WTC11 (cell line): Measurements from ENCODE around the gene TWF2.

ENCODE experiments used
- ELF4 ChIP-seq: sonication (generic); formaldehyde crosslinking; IDR thresholded peaks from 2 replicates; pipeline ENCODE4 v1.8.1; 2022; ENCODE audit warnings: low read depth, mild to moderate bottlenecking, moderate library complexity, missing genetic modification reagents
- RELA ChIP-seq: sonication (generic); formaldehyde crosslinking; IDR thresholded peaks from 2 replicates; pipeline ENCODE4 v1.8.1; 2022; ENCODE audit warnings: missing genetic modification reagents, mild to moderate bottlenecking, borderline replicate concordance

- TF ChIP-seq ELF4 (CRISPR knock-in tag) (no peak), RELA (CRISPR knock-in tag) (no peak)
Measured at GRCh38 chr3:52197842-52198625, 40.9 kb downstream of the TWF2 start, which contains the start of gene ALAS1.
